Measurements from ENCODE around the gene C1orf122. TPM values are rescaled to one million over a fixed set of nuclear protein-coding genes. Genes with fewer than 3 reads are reported as not detected.

Gene C1orf122
- total RNA-seq, 1 donor, result 24.0 TPM

- TF ChIP-seq CTCF (IDR thresholded peaks at IDR 0.05; ENCODE audit: insufficient read depth, low read length), result no peak
- no peak overlapping the region for H3K4me3 ChIP-seq (ENCODE audit: low read depth, low read length)
- no peak for DNase-seq (ENCODE audit: low read depth)
Measured at GRCh38 chr1:37844536-37844935, 36.9 kb downstream of the C1orf122 start.

- no peak overlapping the region for H3K4me3 ChIP-seq (ENCODE audit: low read depth, low read length)
- DNase-seq (ENCODE audit: low read depth), result no peak
- no peak for TF ChIP-seq CTCF (IDR thresholded peaks at IDR 0.05; ENCODE audit: insufficient read depth, low read length)
Measured at GRCh38 chr1:37845049-37845646, 37.6 kb downstream of the C1orf122 start.

- H3K4me3 ChIP-seq (ENCODE audit: low read depth, low read length), result no peak overlapping the region
- TF ChIP-seq CTCF (IDR thresholded peaks at IDR 0.05; ENCODE audit: insufficient read depth, low read length), result no peak
- no peak for DNase-seq (ENCODE audit: low read depth)
Measured at GRCh38 chr1:37845786-37846185, 38.2 kb downstream of the C1orf122 start.

- DNase-seq (ENCODE audit: low read depth), result no peak
- H3K4me3 ChIP-seq (ENCODE audit: low read depth, low read length), result no peak overlapping the region
- TF ChIP-seq CTCF (IDR thresholded peaks at IDR 0.05; ENCODE audit: insufficient read depth, low read length), result no peak
Measured at GRCh38 chr1:37846647-37847339, 39.2 kb downstream of the C1orf122 start.

GRCh38 chr1:37849480-37849879 is 41.9 kb downstream of the C1orf122 start:
- no peak overlapping the region for H3K4me3 ChIP-seq (ENCODE audit: low read depth, low read length)
- no peak for TF ChIP-seq CTCF (IDR thresholded peaks at IDR 0.05; ENCODE audit: insufficient read depth, low read length)
- no peak for DNase-seq (ENCODE audit: low read depth)

GRCh38 chr1:37850352-37850955 is 42.9 kb downstream of the C1orf122 start:
- DNase-seq (ENCODE audit: low read depth), result no peak
- TF ChIP-seq CTCF (IDR thresholded peaks at IDR 0.05; ENCODE audit: insufficient read depth, low read length), result no peak
- no peak overlapping the region for H3K4me3 ChIP-seq (ENCODE audit: low read depth, low read length)
